NT2/D1 (cell line): ENCODE results near the gene MMP2.

Experiments used
- SUZ12 ChIP-seq: IDR thresholded peaks from 2 replicates; pipeline ENCODE4 v1.6.1; 2011; ENCODE audit not compliant: insufficient read length, insufficient read depth; ENCODE audit errors: extremely low read depth
- YY1 ChIP-seq: IDR thresholded peaks from 2 replicates; pipeline ENCODE4 v1.6.1; 2011; ENCODE audit not compliant: insufficient read length, insufficient read depth
- ZNF274 ChIP-seq: IDR thresholded peaks from 2 replicates; pipeline ENCODE4 v1.6.1; 2011; ENCODE audit warnings: mild to moderate bottlenecking, low read depth, low read length

DNA sequence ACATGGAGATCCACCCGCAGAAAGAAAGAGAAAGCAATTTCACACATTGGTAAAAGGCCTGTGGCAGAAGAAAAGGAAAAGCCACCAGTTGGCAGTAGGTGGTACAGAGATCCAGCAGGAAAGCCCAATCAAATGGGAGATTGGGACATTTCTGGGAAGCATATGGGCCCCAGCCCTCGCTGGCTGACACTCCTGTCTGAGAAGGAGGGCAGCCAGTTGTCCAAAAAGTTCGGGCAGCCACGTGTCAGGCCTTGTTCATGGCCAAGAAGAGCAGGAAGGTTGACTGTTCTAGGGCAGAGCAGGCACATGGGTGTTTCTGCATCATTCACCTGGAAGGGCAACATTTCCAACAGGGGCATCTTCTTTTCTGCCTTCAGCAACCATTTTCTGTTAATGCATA is 45.0 kb upstream of the MMP2 start:
- TF ChIP-seq YY1 (no peak), SUZ12 (no peak), ZNF274 (no peak)
